ENCODE data around the gene MAGI2.

The MAGI2 gene

GRCh38 chr7:78261302-78261701 lies 1192.2 kb downstream of the MAGI2 start:
- Histone ChIP-seq H3K36me3 (ENCODE audit: control insufficient read depth, low read length) (no peaks in the 10 kb centered on the region), H3F3A (ENCODE audit: control insufficient read depth, insufficient read depth) (no peaks in the 10 kb centered on the region), H3K9me3 (ENCODE audit: control insufficient read depth, insufficient read depth, low read length) (no peaks in the 10 kb centered on the region), H3K79me2 (ENCODE audit: control insufficient read depth, low read length) (no peaks in the 10 kb centered on the region), H3K27ac (ENCODE audit: low read depth, low read length) (no peak overlapping the region), H3K4me1 (ENCODE audit: control insufficient read depth, low read length) (no peaks in the 10 kb centered on the region), H3K27me3 (ENCODE audit: control insufficient read depth, low read length) (no peaks in the 10 kb centered on the region), H3K9me2 (replicated peaks; ENCODE audit: control insufficient read depth, low read length) (no peaks in the 10 kb centered on the region), H3K4me3 (ENCODE audit: low read length) (no peak overlapping the region), H3K4me2 (ENCODE audit: low read length) (no peak overlapping the region), H4K20me1 (ENCODE audit: control insufficient read depth, insufficient read depth, low read depth, low read length) (no peaks in the 10 kb centered on the region)
- TF ChIP-seq EZH2phosphoT487 (IDR thresholded peaks at IDR 0.05; ENCODE audit: borderline replicate concordance, low read length), result no peak
- TF ChIP-seq, protein P1, sequence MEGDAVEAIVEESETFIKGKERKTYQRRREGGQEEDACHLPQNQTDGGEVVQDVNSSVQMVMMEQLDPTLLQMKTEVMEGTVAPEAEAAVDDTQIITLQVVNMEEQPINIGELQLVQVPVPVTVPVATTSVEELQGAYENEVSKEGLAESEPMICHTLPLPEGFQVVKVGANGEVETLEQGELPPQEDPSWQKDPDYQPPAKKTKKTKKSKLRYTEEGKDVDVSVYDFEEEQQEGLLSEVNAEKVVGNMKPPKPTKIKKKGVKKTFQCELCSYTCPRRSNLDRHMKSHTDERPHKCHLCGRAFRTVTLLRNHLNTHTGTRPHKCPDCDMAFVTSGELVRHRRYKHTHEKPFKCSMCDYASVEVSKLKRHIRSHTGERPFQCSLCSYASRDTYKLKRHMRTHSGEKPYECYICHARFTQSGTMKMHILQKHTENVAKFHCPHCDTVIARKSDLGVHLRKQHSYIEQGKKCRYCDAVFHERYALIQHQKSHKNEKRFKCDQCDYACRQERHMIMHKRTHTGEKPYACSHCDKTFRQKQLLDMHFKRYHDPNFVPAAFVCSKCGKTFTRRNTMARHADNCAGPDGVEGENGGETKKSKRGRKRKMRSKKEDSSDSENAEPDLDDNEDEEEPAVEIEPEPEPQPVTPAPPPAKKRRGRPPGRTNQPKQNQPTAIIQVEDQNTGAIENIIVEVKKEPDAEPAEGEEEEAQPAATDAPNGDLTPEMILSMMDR (IDR thresholded peaks at IDR 0.05; ENCODE audit: low read depth, low read length, poor library complexity, severe bottlenecking), result no peak

DNA sequence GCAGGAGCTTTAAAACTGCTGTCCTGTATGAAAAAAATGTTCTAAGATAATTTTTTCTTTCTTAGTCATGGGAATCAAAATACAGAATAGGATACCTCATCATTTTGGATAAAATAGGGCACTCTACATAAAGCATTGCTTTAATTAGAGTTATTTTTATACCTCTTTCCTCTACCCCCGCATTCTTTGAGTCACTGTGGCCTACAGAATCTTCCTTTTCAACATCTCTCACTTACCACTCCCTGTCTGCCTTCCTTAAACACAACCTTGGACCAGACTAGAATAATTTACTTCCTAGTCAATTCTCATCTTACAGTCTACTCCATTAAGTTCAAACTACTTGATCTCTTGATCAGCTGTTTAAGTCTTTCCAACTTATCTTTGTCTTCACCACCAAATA lies 1192.6 kb downstream of the MAGI2 start:
- Histone ChIP-seq H3K4me2 (ENCODE audit: low read length) (no peak overlapping the region), H3K4me1 (ENCODE audit: control insufficient read depth, low read length) (no peaks in the 10 kb centered on the region), H3K4me3 (ENCODE audit: low read length) (no peak overlapping the region), H4K20me1 (ENCODE audit: control insufficient read depth, insufficient read depth, low read depth, low read length) (no peaks in the 10 kb centered on the region), H3K27ac (ENCODE audit: low read depth, low read length) (no peak overlapping the region), H3K9me2 (replicated peaks; ENCODE audit: control insufficient read depth, low read length) (no peaks in the 10 kb centered on the region), H3K9me3 (ENCODE audit: control insufficient read depth, insufficient read depth, low read length) (no peaks in the 10 kb centered on the region), H3K36me3 (ENCODE audit: control insufficient read depth, low read length) (no peaks in the 10 kb centered on the region), H3F3A (ENCODE audit: control insufficient read depth, insufficient read depth) (no peaks in the 10 kb centered on the region), H3K27me3 (ENCODE audit: control insufficient read depth, low read length) (no peaks in the 10 kb centered on the region), H3K79me2 (ENCODE audit: control insufficient read depth, low read length) (no peaks in the 10 kb centered on the region)
- TF ChIP-seq EZH2phosphoT487 (IDR thresholded peaks at IDR 0.05; ENCODE audit: borderline replicate concordance, low read length), result no peak
- TF ChIP-seq, protein P1 (IDR thresholded peaks at IDR 0.05; ENCODE audit: low read depth, low read length, poor library complexity, severe bottlenecking), result no peak

GRCh38 chr7:78254726-78255055 lies 1198.8 kb downstream of the MAGI2 start:
- Histone ChIP-seq H3F3A (ENCODE audit: control insufficient read depth, insufficient read depth) (no peaks in the 10 kb centered on the region), H3K9me2 (replicated peaks; ENCODE audit: control insufficient read depth, low read length) (no peaks in the 10 kb centered on the region), H3K4me1 (ENCODE audit: control insufficient read depth, low read length) (no peaks in the 10 kb centered on the region), H3K79me2 (ENCODE audit: control insufficient read depth, low read length) (no peaks in the 10 kb centered on the region), H3K36me3 (ENCODE audit: control insufficient read depth, low read length) (no peaks in the 10 kb centered on the region), H3K4me2 (ENCODE audit: low read length) (no peak overlapping the region), H3K4me3 (ENCODE audit: low read length) (no peak overlapping the region), H3K9me3 (ENCODE audit: control insufficient read depth, insufficient read depth, low read length) (no peaks in the 10 kb centered on the region), H4K20me1 (ENCODE audit: control insufficient read depth, insufficient read depth, low read depth, low read length) (no peaks in the 10 kb centered on the region), H3K27me3 (ENCODE audit: control insufficient read depth, low read length) (no peaks in the 10 kb centered on the region), H3K27ac (ENCODE audit: low read depth, low read length) (no peak overlapping the region)
- TF ChIP-seq EZH2phosphoT487 (IDR thresholded peaks at IDR 0.05; ENCODE audit: borderline replicate concordance, low read length), result no peak
- TF ChIP-seq, protein P1 (IDR thresholded peaks at IDR 0.05; ENCODE audit: low read depth, low read length, poor library complexity, severe bottlenecking), result no peak
